ENCODE measurements around the gene ENDOU. TPM values are rescaled to one million over a fixed set of nuclear protein-coding genes. Genes with fewer than 3 reads are reported as not detected.

Gene ENDOU
- 0.43 and 0.53 TPM in 2 replicates for total RNA-seq (2022)
- Bru-seq, nascent RNA = percentile 14 among the genes with signal in this experiment
- percentile 22 among the genes with signal in this experiment for BruChase-seq, experiment 1, labeled RNA remaining after a 2-hour chase
- percentile 18 among the genes with signal in this experiment for BruChase-seq, experiment 2, labeled RNA remaining after a 6-hour chase
- long read RNA-seq = 0 reads

DNA sequence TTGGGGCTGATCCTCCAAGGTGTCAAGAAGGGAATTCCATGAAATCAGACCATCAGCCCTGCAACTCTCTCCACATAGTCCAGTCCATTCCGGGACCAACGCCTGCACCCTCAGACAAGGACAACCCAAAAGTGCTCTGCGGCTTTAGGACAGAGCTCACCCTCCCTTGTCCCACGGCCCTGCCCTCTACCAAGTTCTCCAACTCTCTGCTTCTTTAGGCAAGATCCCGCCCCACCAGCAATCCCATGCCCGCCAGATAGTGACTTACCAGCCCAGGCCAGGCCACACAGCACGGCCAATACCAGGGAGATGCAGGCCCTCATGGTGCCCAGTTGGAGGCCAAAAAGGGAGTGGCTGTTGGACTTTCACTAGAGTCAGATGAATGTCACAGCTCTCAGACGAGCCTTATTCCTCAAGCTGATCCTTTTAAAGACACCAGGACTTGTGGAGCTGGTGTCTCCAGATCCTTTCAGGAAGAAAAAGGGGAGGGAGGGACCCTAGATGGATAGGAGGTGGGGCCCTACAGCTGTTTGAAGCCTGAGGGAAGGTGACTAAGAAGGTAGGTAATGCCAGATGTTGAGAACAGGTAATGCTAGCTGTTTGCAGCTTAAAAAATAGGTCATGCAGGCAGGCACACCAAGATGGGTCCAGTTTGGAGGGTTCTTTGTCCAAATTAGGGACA is at the start of gene ENDOU:
Gene ENDOU, minus strand, starts transcription at position 400 of the 682 bp plus-strand sequence. Its CDS starts 77 bp downstream, at position 323.
- Mint-ChIP-seq H3K4me1 (ENCODE audit: low read depth, unreplicated experiment) (peaks cover 16% of the 10 kb centered on the region), H3K36me3 (ENCODE audit: insufficient read depth, unreplicated experiment) (no peaks in the 10 kb centered on the region), H3K9me3 (ENCODE audit: unreplicated experiment) (no peaks in the 10 kb centered on the region), H3K4me3 (ENCODE audit: unreplicated experiment) (no peak within 1 kb of the TSS), H3K27me3 (ENCODE audit: insufficient read depth, unreplicated experiment) (no peaks in the 10 kb centered on the region), H3K27ac (ENCODE audit: unreplicated experiment) (no peak within 1 kb of the TSS)
- intact Hi-C loops (cut with micrococcal nuclease; ENCODE audit: unreplicated experiment) = no loop called here
- peaks cover 17% of the 10 kb centered on the region for H3K4me1 ChIP-seq
- ChIA-PET POLR2A (no interaction called here), CTCF (interaction anchor here (1.0 to 1.6 kb wide), 3 partner anchors 9 to 43 kb away, joined by 3 to 5 read pairs (median 4); no protein-coding TSS in a partner anchor)
- no peak within 1 kb of the TSS for H3K4me3 ChIP-seq (ENCODE audit: low read depth, low read length)
- no TSS peak for BruUV-seq (replicated peaks)
- no peak for TF ChIP-seq CTCF (IDR thresholded peaks at IDR 0.05; ENCODE audit: insufficient read depth in 1 of 2, low read depth in 1 of 2, low read length in 1 of 2, severe bottlenecking in 1 of 2, unreplicated experiment in 1 of 2)
- DNase-seq = peak in 1 of 2 experiments; percentile 32
- H3K9me3 ChIP-seq = no peaks in the 10 kb centered on the region
- H3K27me3 ChIP-seq (replicated peaks; ENCODE audit: control insufficient read depth, insufficient read depth, low read length) = no peaks in the 10 kb centered on the region
- no peaks in the 10 kb centered on the region for H3K36me3 ChIP-seq (ENCODE audit: control insufficient read depth, insufficient read depth, low read length)

DNA sequence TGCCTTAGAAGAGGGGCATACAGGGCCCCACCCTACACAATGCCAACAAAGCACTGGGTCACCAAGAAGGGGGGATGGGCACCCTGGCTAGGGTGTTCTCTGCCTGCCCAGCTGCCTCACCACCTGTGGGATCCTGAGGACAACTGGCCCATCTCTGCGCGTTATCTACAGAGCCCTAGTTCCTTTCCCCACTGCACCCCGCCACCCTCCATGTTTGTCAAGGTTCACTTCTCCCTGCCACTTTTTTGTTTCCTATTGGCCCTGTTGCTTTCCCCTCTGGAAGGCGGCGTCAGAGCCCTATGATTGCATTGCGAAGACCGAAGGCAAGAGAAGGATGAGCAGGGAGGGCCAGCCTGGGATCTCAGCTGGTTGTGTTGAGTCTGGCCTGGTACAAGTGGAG is 49.4 kb upstream of the ENDOU start:
- Histone ChIP-seq H3K36me3 (ENCODE audit: control insufficient read depth, insufficient read depth, low read length) (no peaks in the 10 kb centered on the region), H3K4me1 (peaks cover 22% of the 10 kb centered on the region), H3K9me3 (no peaks in the 10 kb centered on the region), H3K4me3 (ENCODE audit: low read depth, low read length) (no peak overlapping the region), H3K27me3 (replicated peaks; ENCODE audit: control insufficient read depth, insufficient read depth, low read length) (no peaks in the 10 kb centered on the region)
- no peaks in the 10 kb centered on the region for H3K27me3 Mint-ChIP-seq (ENCODE audit: insufficient read depth, unreplicated experiment)
- H3K27ac Mint-ChIP-seq (ENCODE audit: unreplicated experiment) = no peak overlapping the region
- no TSS peak for BruUV-seq (replicated peaks)
- intact Hi-C loops (cut with micrococcal nuclease; ENCODE audit: unreplicated experiment) = no loop called here
- H3K4me1 Mint-ChIP-seq (ENCODE audit: low read depth, unreplicated experiment) = peaks cover 25% of the 10 kb centered on the region
- H3K36me3 Mint-ChIP-seq (ENCODE audit: insufficient read depth, unreplicated experiment) = peaks cover 31% of the 10 kb centered on the region
- no peak overlapping the region for H3K4me3 Mint-ChIP-seq (ENCODE audit: unreplicated experiment)
- H3K9me3 Mint-ChIP-seq (ENCODE audit: unreplicated experiment) = no peaks in the 10 kb centered on the region
- POLR2A ChIA-PET = no interaction called here
- no peak for DNase-seq
- CTCF ChIA-PET = interaction anchor here (12.0 kb wide), 1 partner anchor 31 kb away, joined by 171 read pairs; no protein-coding TSS in a partner anchor
- TF ChIP-seq CTCF (IDR thresholded peaks at IDR 0.05; ENCODE audit: insufficient read depth in 1 of 2, low read depth in 1 of 2, low read length in 1 of 2, severe bottlenecking in 1 of 2, unreplicated experiment in 1 of 2) = no peak

- TF ChIP-seq CTCF (IDR thresholded peaks at IDR 0.05; ENCODE audit: insufficient read depth in 1 of 2, low read depth in 1 of 2, low read length in 1 of 2, severe bottlenecking in 1 of 2, unreplicated experiment in 1 of 2) = no peak
- Mint-ChIP-seq H3K9me3 (ENCODE audit: unreplicated experiment) (no peaks in the 10 kb centered on the region), H3K27ac (ENCODE audit: unreplicated experiment) (peak overlapping the region; percentile 94), H3K4me1 (ENCODE audit: low read depth, unreplicated experiment) (peaks cover 25% of the 10 kb centered on the region), H3K27me3 (ENCODE audit: insufficient read depth, unreplicated experiment) (no peaks in the 10 kb centered on the region), H3K4me3 (ENCODE audit: unreplicated experiment) (peak overlapping the region; percentile 94), H3K36me3 (ENCODE audit: insufficient read depth, unreplicated experiment) (peaks cover 25% of the 10 kb centered on the region)
- TSS peak; percentile 68 for BruUV-seq (replicated peaks)
- H3K9me3 ChIP-seq = no peaks in the 10 kb centered on the region
- H3K36me3 ChIP-seq (ENCODE audit: control insufficient read depth, insufficient read depth, low read length) = no peaks in the 10 kb centered on the region
- intact Hi-C loops (cut with micrococcal nuclease; ENCODE audit: unreplicated experiment) = loop anchor here (2.0 kb wide), 1 partner anchor 15 kb away; the partner anchor contains the start of gene RAPGEF3
- POLR2A ChIA-PET = no interaction called here
- peaks cover 28% of the 10 kb centered on the region for H3K4me1 ChIP-seq
- no peak for DNase-seq
- CTCF ChIA-PET = interaction anchor here (12.0 kb wide), 1 partner anchor 31 kb away, joined by 171 read pairs; no protein-coding TSS in a partner anchor
- H3K27me3 ChIP-seq (replicated peaks; ENCODE audit: control insufficient read depth, insufficient read depth, low read length) = no peaks in the 10 kb centered on the region
- peak overlapping the region; percentile 68 for H3K4me3 ChIP-seq (ENCODE audit: low read depth, low read length)
These were observed 48.7 kb upstream of the ENDOU start for GRCh38 chr12:47773858-47774580.
